ENCODE results near the gene ZNF335. TPM values are rescaled to one million over a fixed set of nuclear protein-coding genes. Genes with fewer than 3 reads are reported as not detected.

ZNF335 gene
- total and polyA plus RNA-seq, 2 of the 13 experiments (the other 11 are each of a cell fraction or from before 2014, with no cell fraction given), result 9.7 to 13.7 TPM

GRCh38 chr20:45971675-45972499, at the start of gene ZNF335 (continued):
- TF ChIP-seq KDM4B (CRISPR knock-in tag; IDR thresholded peaks at IDR 0.05) (peak; percentile 24; the same call in 1 of the 2 replicates), GABPA (IDR thresholded peaks at IDR 0.05; ENCODE audit: low read depth, low read length) (peak; percentile 51; the same call in 1 of the 2 replicates), GABPA (CRISPR knock-in tag; IDR thresholded peaks at IDR 0.05; ENCODE audit: low read depth) (peak; percentile 91), ZNF468 (CRISPR knock-in tag; IDR thresholded peaks at IDR 0.05) (peak; percentile 95; the same call in 1 of the 2 replicates), NCOR1 (IDR thresholded peaks at IDR 0.05; ENCODE audit: borderline replicate concordance, low read length) (peak; percentile 78; the same call in 1 of the 2 replicates), ZNF160 (CRISPR knock-in tag; IDR thresholded peaks at IDR 0.05) (peak; percentile 73; the same call in 1 of the 2 replicates), USF2 (IDR thresholded peaks at IDR 0.05; ENCODE audit: low read depth, low read length) (no peak; the same call in 1 of the 2 replicates), USF2 (CRISPR knock-in tag; IDR thresholded peaks at IDR 0.05; ENCODE audit: borderline replicate concordance) (peak; percentile 65; the same call in 1 of the 2 replicates), BATF2 (CRISPR knock-in tag; IDR thresholded peaks at IDR 0.05) (peak; percentile 64; the same call in 1 of the 2 replicates), SNAPC2 (CRISPR knock-in tag; IDR thresholded peaks at IDR 0.05) (peak; percentile 72; the same call in 1 of the 2 replicates), ZFX (CRISPR knock-in tag; IDR thresholded peaks at IDR 0.05; ENCODE audit: low read depth) (peak; percentile 95), ZNF17 (CRISPR knock-in tag; IDR thresholded peaks at IDR 0.05) (peak; percentile 21; the same call in 1 of the 2 replicates), FOXP4 (CRISPR knock-in tag; IDR thresholded peaks at IDR 0.05) (peak; percentile 29; the same call in 1 of the 2 replicates), ZNF138 (CRISPR knock-in tag; IDR thresholded peaks at IDR 0.05; ENCODE audit: low read depth) (peak; percentile 98; the same call in 1 of the 2 replicates), EP300 (IDR thresholded peaks at IDR 0.05; ENCODE audit: low read depth in 2 of 2, low read length in 2 of 2) (peak in 1 of 2 experiments; percentile 39; a peak in 3 of 4 replicates), EP300 (CRISPR knock-in tag; IDR thresholded peaks at IDR 0.05; ENCODE audit: borderline replicate concordance) (peak; percentile 26), SP2 (CRISPR knock-in tag; IDR thresholded peaks at IDR 0.05) (peak; percentile 62), EEA1 (CRISPR knock-in tag; IDR thresholded peaks at IDR 0.05; ENCODE audit: borderline replicate concordance) (peak; percentile 69; the same call in 1 of the 2 replicates)
- TF ChIP-seq, protein P1, sequence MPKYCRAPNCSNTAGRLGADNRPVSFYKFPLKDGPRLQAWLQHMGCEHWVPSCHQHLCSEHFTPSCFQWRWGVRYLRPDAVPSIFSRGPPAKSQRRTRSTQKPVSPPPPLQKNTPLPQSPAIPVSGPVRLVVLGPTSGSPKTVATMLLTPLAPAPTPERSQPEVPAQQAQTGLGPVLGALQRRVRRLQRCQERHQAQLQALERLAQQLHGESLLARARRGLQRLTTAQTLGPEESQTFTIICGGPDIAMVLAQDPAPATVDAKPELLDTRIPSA (CRISPR knock-in tag; IDR thresholded peaks at IDR 0.05; ENCODE audit: borderline replicate concordance), result peak; percentile 82; the same call in 1 of the 2 replicates
- TF ChIP-seq, protein P2, sequence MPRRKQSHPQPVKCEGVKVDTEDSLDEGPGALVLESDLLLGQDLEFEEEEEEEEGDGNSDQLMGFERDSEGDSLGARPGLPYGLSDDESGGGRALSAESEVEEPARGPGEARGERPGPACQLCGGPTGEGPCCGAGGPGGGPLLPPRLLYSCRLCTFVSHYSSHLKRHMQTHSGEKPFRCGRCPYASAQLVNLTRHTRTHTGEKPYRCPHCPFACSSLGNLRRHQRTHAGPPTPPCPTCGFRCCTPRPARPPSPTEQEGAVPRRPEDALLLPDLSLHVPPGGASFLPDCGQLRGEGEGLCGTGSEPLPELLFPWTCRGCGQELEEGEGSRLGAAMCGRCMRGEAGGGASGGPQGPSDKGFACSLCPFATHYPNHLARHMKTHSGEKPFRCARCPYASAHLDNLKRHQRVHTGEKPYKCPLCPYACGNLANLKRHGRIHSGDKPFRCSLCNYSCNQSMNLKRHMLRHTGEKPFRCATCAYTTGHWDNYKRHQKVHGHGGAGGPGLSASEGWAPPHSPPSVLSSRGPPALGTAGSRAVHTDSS (CRISPR knock-in tag; conservative IDR thresholded peaks at IDR 0.05), result 0 out of 2 replicates have a peak, but pooled peaks have one; percentile 11
- TF ChIP-seq, protein P3, sequence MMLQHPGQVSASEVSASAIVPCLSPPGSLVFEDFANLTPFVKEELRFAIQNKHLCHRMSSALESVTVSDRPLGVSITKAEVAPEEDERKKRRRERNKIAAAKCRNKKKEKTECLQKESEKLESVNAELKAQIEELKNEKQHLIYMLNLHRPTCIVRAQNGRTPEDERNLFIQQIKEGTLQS (CRISPR knock-in tag; IDR thresholded peaks at IDR 0.05), result peak; percentile 84

Data from HepG2 (cell line).